ENCODE measurements around the gene TMEM141.
"Not testable (repeated sequence)": the region's sequence is repeated elsewhere in the genome, so short reads cannot be mapped to it uniquely, and the experiment has no call there.

TMEM141 gene

DNA sequence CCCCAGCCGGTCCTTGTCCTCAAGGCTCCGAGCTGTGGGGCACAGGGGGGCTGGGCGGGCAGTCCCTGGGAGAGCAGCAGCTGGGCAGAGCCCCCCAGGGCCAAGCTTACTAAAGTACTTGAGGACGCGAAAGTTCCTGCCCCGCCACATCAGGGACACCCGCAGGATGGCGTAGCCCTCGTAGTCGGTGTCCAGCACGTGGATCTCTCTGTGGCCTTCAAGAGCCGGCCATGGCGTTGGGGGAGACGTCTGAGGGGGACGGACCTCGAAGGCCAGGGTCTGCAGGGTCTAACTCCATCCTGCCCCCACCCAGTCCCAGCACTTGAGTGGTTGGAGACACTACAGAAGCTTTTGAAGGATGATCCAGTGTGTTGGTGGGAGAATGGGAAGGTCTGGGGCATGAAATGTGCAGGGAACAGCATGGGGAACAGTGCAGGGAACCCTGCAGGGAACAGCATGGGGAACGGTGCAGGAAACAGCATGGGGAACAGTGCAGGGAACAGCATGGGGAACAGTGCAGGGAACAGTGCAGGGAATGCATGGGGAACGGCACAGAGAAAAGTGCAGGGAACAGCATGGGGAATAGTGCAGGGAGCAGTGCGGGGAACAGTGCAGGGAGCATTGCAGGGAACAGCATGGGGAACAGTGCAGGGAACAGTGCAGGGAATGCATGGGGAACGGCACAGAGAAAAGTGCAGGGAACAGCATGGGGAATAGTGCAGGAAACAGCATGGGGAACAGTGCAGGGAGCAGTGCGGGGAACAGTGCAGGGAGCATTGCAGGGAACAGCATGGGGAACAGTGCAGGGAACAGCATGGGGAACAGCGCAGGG, 35.6 kb upstream of the TMEM141 start:
- not testable (repeated sequence) for DNase-seq (ENCODE audit: low spot score)

DNA sequence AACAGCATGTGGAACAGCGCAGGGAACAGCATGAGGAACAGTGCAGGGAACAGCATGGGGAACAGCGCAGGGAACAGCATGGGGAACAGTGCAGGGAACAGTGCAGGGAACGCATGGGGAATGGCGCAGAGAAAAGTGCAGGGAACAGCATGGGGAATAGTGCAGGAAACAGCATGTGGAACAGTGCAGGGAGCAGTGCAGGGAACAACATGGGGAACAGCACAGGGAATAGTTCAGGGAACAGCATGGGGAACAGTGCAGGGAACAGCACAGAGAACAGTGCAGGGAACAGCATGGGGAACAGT, 35.1 kb upstream of the TMEM141 start:
- no peak for DNase-seq (ENCODE audit: low spot score)

GRCh38 chr9:136756836-136757235, 34.3 kb upstream of the TMEM141 start:
- DNase-seq (ENCODE audit: low spot score), result no peak

DNA sequence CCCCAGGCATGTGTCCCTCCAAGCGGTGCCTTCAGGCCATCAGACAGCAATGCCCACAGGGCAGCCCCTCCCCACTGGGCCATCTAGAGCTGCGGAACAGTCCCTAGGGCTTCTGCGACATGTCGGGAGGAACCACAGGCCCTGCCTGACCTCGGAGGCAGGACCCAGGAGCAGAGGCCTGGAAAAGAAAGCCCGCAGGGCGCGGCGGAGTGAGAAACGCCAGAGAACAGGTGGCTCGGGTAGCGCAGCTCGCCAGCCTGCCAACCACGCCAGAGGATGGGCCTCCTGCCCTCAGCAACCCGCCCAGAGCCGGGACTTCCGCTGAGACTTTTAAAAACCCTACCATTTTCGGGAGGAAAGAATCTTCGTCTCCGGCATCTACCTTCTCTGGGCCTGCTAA, 33.8 kb upstream of the TMEM141 start:
- no peak for DNase-seq (ENCODE audit: low spot score)

- DNase-seq (ENCODE audit: low spot score), result no peak
Observed at GRCh38 chr9:136757751-136758140, 33.4 kb upstream of the TMEM141 start.

DNA sequence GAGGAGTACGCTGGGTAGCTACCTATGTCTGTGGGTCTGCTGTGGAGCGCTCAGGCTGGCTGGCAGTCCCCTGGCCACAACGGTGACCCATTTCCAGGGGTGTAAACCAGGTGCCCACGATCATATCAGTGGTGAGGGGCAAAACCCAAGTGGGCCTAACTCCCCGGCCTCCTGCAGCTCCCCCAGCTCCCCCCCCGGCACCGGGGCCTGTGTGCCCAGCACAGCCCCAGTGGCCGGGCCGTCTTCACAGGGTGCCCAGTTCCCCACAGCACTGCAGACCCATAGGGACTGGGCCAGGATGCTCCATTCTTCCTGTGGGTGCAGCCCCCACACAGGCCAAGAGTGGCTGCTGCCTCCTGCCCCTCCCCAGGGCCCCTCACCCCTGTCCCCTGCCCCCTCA, 32.1 kb upstream of the TMEM141 start:
- no peak for DNase-seq (ENCODE audit: low spot score)

DNA sequence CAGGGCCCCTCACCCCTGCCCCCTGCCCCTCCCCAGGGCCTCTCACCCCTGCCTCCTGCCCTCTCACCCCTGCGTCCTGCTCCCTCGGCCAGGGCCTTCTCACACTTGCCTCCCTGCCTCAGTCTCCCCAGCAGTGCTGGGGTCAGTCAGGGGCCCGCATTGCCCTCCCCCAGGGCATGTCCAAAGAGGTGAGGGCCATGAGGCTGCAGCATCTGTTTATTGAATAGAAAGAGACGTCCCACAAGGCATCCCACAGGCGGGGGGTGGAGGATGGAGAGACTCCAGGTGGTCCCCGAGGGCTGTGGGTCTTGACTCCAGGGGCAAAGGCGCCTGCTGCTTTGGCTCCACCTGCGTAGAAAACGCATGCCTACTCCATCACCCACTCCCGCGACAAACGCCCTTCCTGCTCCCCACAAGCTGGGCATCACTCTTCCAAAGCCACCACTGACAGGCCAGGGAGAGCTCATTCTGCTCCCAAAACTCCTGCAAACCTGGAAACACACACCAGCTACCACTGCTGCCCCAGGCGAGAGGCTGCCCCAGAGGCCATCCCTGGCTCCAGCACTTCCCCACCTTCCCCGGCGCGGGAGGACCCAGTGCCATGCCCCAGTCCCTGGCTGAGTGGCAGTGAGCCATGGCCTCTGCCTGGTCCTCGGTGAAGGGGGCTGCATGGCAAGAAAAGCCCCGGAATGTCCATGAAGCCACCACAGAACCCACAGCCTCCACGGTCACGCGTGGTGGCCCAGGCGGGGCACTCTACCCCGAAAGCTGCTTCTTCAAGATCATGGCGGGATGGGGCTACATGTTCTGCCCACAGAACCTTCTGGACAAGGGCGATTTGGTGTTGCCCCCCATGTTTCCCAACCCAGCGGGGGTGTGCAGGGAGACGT, 31.5 kb upstream of the TMEM141 start:
- DNase-seq (ENCODE audit: low spot score), result no peak

DNA sequence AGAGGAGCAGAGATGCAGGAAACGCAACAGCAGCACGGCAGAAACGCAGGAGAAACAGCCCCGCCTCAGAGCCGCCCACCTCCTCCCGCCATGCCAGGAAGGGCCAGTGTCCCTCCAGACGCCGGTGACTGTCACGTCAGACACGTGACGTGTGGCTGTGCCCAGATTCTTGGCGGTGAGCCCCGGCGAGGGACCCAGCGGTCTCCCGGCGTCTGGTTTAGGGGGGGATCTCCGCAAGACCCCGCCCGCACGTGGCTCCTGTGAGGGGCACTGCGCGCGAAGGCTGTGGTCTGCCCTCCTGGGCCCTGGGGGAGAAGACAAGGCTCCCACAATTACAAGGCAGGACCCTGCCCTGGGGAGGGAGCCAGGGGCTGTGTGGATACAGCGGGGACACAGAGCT, 30.7 kb upstream of the TMEM141 start:
- DNase-seq (ENCODE audit: low spot score), result no peak

DNA sequence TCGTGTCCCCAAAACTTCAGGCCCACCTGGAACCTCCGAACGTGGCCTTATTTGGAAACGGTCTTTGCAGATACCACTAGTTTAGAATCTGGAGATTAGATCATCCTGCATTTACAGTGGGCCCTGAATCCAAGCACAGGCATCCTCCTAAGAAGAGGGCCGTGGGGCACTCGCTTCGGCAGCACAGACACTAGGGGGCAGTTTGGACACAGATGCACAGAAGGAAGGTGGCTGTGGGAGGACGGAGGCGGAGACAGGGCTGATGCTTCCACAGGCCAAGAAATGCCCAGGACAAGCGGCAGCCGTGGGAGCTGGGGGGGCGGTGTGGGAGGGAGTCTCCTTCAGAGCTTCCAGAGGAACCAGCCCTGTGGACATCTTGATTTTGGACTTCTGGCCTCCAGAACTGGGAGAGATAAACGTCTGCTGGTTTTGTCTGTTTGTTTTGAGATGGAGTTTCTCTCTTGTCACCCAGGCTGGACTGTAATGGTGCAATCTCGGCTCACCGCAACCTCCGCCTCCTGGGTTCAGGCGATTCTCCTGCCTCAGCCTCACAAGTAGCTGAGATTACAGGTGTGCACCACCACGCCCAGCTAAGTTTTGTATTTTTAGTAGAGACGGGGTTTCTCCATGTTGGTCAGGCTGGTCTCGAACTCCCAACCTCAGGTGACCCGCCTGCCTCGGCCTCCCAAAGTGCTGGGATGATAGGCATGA, 30.2 kb upstream of the TMEM141 start:
- DNase-seq (ENCODE audit: low spot score), result peak; percentile 79

- no peak for DNase-seq (ENCODE audit: low spot score)
Observed at GRCh38 chr9:136761545-136761981, 29.6 kb upstream of the TMEM141 start.

GRCh38 chr9:136762221-136762691, 28.9 kb upstream of the TMEM141 start:
- DNase-seq (ENCODE audit: low spot score), result no peak

GRCh38 chr9:136762915-136763648, 28.1 kb upstream of the TMEM141 start:
- peak; percentile 93 for DNase-seq (ENCODE audit: low spot score)

- no peak for DNase-seq (ENCODE audit: low spot score)
Observed at GRCh38 chr9:136763649-136764035, 27.5 kb upstream of the TMEM141 start.

DNA sequence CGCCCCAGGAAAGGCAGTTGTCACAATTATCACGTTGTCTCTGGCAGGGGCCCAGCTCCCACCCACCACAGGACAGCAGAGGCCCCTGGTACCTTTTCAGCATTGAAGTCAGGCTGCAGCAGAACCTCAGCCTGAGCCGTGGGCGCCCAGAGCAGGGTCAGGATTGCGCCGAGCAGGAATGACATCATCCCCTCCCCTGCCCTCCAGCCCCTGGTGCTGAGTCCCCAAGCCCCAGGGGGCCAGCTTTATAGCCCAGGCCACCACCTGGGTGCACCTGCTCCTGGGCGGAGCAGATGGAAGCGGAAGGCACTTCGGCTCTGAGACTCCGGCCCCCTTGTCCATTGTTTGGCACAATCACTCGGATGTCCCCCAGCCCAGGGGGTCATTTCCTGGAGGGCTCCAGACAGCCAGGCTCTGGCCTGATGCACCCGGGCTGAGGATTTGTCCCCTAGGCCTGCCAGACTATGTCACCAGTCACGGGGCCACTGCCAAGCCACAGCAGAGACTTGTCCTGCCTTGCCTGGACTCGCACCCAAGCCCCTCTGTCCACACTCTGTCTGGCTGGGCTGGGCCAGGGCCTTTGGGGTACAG, 26.7 kb upstream of the TMEM141 start, which contains the start of gene LCN15:
Gene LCN15, minus strand, starts transcription at position 218 of the 591 bp plus-strand sequence. Its CDS starts 30 bp downstream, at position 188.
- no peak for DNase-seq (ENCODE audit: low spot score)

GRCh38 chr9:136765041-136765440, 26.1 kb upstream of the TMEM141 start:
- DNase-seq (ENCODE audit: low spot score), result no peak

DNA sequence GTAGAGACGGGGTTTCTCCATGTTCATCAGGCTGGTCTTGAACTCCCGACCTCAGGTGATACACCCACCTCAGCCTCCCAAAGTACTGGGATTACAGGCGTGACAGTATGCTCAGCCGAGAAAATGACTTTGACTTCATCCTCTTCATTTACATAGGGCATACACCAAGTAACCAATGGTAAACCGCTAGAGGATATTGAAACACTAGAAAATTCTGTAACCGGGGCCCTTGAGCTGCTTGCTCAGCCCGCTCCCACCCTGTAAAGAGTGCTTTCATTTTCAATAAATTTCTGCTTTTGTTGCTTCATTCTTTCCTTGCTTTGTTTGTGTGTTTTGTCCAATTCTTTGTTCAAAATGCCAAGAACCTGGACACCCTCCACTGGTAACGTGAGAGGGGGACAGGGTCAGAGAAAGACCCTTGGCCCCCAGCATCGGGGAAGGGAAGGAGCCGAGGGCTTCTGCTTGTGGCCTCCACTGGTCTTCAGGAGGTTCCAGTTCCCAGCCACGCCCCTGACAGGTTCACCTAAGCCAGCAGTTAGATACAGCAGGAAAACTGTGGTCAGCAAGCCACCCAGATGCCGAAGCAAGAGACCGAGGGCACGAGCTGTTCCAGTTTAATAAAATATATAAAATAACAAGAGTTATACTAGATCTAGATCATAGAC, 25.3 kb upstream of the TMEM141 start:
- not testable (repeated sequence) for DNase-seq (ENCODE audit: low spot score)

DNA sequence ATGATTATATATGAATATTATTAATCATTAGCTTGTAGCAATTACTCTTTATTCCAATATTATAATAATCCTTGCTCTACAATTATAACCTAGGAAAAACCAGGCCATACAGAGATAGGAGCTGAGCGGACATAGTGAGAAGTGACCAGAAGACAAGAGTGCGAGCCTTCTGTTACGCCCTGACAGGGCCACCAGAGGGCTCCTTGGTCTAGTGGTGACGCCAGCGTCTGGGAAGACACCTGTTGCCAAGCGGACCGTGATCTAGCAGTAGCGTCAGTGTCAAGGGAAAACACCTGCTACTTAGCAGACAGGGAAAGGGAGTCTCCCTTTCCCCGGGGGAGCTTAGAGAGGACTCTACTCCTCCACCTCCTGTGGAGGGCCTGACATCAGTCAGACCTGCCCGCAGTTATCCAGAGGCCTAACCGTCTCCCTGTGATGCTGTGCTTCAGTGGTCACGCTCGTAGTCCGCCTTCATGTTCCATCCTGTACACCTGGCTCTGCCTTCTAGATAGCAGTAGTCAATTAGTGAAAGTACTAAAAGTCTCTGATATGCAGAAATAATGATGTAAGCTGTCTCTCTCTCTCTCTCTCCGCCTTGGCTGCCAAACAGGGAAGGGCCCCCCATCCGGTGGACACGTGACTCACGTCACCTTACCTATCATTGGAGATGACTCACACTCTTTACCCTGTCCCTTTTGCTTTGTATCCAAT, 24.6 kb upstream of the TMEM141 start:
- not testable (repeated sequence) for DNase-seq (ENCODE audit: low spot score)

GRCh38 chr9:136769710-136770191, 21.4 kb upstream of the TMEM141 start:
- DNase-seq (ENCODE audit: low spot score), result peak; percentile 87

DNA sequence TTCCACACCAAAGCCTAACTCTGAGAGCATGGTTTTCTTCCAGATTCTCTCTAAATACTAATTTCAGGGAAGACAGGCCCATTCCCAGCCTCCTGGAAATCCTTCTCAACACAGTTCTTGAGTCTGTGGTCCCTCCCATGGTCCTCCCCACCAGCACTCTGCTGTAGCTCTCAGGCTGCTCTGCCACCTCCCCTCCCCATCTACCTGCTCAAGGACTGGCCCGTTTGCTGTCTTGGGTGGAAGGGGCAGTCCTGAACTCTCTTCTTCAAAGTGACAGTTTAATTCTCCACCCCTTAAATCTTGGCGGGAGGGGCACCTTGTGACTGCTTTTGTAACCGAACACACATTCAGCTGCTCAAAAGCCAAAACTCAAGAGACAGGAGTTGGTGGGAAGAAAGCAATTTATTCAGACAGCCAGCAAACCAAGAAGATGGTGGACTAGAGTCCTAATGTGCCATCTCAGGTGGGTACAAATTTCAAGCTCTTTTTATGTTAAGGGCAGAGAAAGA, 19.2 kb upstream of the TMEM141 start:
- no peak for DNase-seq (ENCODE audit: low spot score)
